GM23338 (cell line): Measurements from ENCODE around the gene ITGA4.

Source experiments
- CREB1 ChIP-seq: fragments of 250-450 bp; sonication (Bioruptor Pico); IDR thresholded peaks from 2 replicates; pipeline ENCODE4 v1.5.0; 2020; ENCODE audit warnings: low read depth, mild to moderate bottlenecking, moderate library complexity
- CTCF ChIP-seq, 2 experiments: fragments of 200-600 bp in 1 of 2; sonication (generic) in 1 of 2; conservative IDR thresholded peaks; 2 replicates each; pipeline versions ENCODE4 v1.5.1 to v1.6.1; 2016 to 2017; ENCODE audit warnings: antibody characterized with exemption in 2 of 2, low read depth in 2 of 2, mild to moderate bottlenecking in 2 of 2, moderate library complexity in 1 of 2
- REST ChIP-seq: IDR thresholded peaks from one replicate; pipeline ENCODE4 v1.6.1; 2018; ENCODE audit warnings: antibody characterized with exemption; ENCODE audit not compliant: unreplicated experiment

- TF ChIP-seq CTCF (conservative IDR thresholded peaks at IDR 0.05; ENCODE audit: low read depth in 2 of 2), result no peak
- no peak for TF ChIP-seq REST
- no peak for TF ChIP-seq CREB1 (CRISPR knock-in tag)
These were observed 109.3 kb downstream of the ITGA4 start for GRCh38 chr2:181566334-181567032.
